Heart left ventricle (tissue), 13 donors: ENCODE measurements around the gene RAB3A.
"Not testable (repeated sequence)": the region's sequence is repeated elsewhere in the genome, so short reads cannot be mapped to it uniquely, and the experiment has no call there.

Experiments
- POLR2A ChIP-seq, 2 donors: fragments of 450-650 bp; IDR thresholded peaks; one replicate each; pipeline ENCODE4 v1.6.1; 2017; ENCODE audit warnings: antibody characterized with exemption in 2 of 2, mild to moderate bottlenecking in 2 of 2, moderate library complexity in 2 of 2
- TF ChIP-seq, protein P1 (sequence below), 12 donors: fragments of 200-600 bp; sonication (generic) in 4 of 12; IDR thresholded peaks; one replicate each; pipeline versions ENCODE4 v1.5.0 to v1.8.0; 2018 to 2022; ENCODE audit warnings: antibody characterized with exemption in 12 of 12, mild to moderate bottlenecking in 5 of 12
- donor health status: ischemic (EF 13 %, LVEDD 7.1; RV severe dilation, severe dysfunction).
- donor health status: DM: no; HTN: yes; CAD: no.
- donor health status: DM: no; HTN: no; CAD: no.
- donor health status: ischemic (EF 25% LVEDD 6.9; RV normal size, moderate dysfunction).
- donor health status: ischemic (EF 25% LVEDD 5.7; RV mildly dilated, moderate dysfunction).
- donor health status: ischemic (EF 35%, LVEDD 5.7; RV mildly dilated, moderate dysfunction).
- donor health status: nonischemic (EF 11% LVEDD 7.7; RV severe dilation, severe dysfunction).
- donor health status: DM: yes; HTN: yes; CAD: no.
- donor health status: PGD.
- donor health status: ischemic (EF 29% LVEDD 5.4; RV normal size, mild dysfunction).
- donor health status: nonischemic (EF 23%, LVEDD 6.1; RV moderate dilation, normal function).

DNA sequence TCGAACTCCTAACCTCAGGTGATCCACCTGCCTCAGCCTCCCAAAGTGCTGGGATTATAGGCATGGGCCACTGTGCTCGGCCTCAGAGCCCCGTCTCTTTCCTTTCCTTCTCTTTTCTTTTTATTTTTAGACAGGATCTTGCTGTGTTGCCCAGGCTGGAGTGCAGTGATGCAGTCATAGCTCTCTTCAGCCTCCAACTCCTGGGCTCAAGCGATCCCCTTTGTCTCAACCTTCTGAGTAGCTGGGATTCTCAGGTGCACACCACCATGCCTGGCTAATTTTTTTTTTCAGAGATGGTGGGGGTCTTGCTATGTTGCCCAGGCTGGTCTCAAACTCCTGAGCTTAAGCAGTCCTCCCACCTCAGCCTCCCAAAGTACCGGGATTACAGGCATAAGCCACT is 6.1 kb upstream of the RAB3A start:
- not testable (repeated sequence) for TF ChIP-seq POLR2A (IDR thresholded peaks at IDR 0.05)
- TF ChIP-seq, protein P1, sequence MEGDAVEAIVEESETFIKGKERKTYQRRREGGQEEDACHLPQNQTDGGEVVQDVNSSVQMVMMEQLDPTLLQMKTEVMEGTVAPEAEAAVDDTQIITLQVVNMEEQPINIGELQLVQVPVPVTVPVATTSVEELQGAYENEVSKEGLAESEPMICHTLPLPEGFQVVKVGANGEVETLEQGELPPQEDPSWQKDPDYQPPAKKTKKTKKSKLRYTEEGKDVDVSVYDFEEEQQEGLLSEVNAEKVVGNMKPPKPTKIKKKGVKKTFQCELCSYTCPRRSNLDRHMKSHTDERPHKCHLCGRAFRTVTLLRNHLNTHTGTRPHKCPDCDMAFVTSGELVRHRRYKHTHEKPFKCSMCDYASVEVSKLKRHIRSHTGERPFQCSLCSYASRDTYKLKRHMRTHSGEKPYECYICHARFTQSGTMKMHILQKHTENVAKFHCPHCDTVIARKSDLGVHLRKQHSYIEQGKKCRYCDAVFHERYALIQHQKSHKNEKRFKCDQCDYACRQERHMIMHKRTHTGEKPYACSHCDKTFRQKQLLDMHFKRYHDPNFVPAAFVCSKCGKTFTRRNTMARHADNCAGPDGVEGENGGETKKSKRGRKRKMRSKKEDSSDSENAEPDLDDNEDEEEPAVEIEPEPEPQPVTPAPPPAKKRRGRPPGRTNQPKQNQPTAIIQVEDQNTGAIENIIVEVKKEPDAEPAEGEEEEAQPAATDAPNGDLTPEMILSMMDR (IDR thresholded peaks at IDR 0.05), result not testable (repeated sequence)
